Spinal cord (tissue), 10 donors: Measurements from ENCODE around the gene AKT3. TPM values are rescaled to one million over a fixed set of nuclear protein-coding genes. Genes with fewer than 3 reads are reported as not detected.

Experiments
- DNase-seq, 6 donors: peaks; one replicate each; pipeline versions ENCODE4 v3.0.0 to v3.0.0-alpha.2; 2013 to 2015; ENCODE audit warnings: low spot score in 6 of 6, low read depth in 4 of 6
- H3K27ac ChIP-seq: one replicate; pipeline ENCODE4 v1.5.1; 2013; ENCODE audit warnings: low read depth, low read length, control low read depth
- H3K27me3 ChIP-seq: one replicate; pipeline ENCODE4 v1.6.1; 2013; ENCODE audit warnings: low read length; ENCODE audit not compliant: control insufficient read depth, insufficient read depth
- H3K36me3 ChIP-seq: one replicate; pipeline ENCODE4 v1.6.1; 2013; ENCODE audit warnings: low read length; ENCODE audit not compliant: control insufficient read depth, insufficient read depth
- H3K4me1 ChIP-seq: one replicate; pipeline ENCODE4 v1.6.1; 2013; ENCODE audit warnings: low read length; ENCODE audit not compliant: control insufficient read depth, insufficient read depth
- H3K4me3 ChIP-seq: one replicate; pipeline ENCODE4 v1.5.1; 2013; ENCODE audit warnings: low read depth, low read length, control low read depth
- H3K9me3 ChIP-seq: one replicate; pipeline ENCODE4 v1.6.1; 2013; ENCODE audit warnings: low read length; ENCODE audit not compliant: control insufficient read depth, insufficient read depth
- WGBS: methylation state at CpG from one replicate; pipeline ENCODE4 v1.1.5; 2013; ENCODE audit warnings: missing lambda C conversion rate; ENCODE audit not compliant: insufficient coverage; 5-methylcytosine and 5-hydroxymethylcytosine counted together
- polyA plus RNA-seq, 2 donors: library from polyadenylated mRNA; unstranded; fragments of 120-200 nt; gene quantifications; one replicate each; pipeline ENCODE4 v1.2.1, GENCODE V29; 2013; ENCODE audit not compliant: insufficient read length in 2 of 2
- total RNA-seq, 2 donors: library from RNA; depleted of rRNA in 1 of 2; stranded (reverse); fragments of 120-200 nt in 1 of 2; fragments of >200 nt in 1 of 2; gene quantifications; one replicate each; pipeline versions ENCODE4 v1.2.3 to v1.2.4, GENCODE V29; 2013 to 2014
- donor health status: healthy.

Gene AKT3
- total and polyA plus RNA-seq, 4 donors, result 53.8 to 127 (median 77.4) TPM

DNA sequence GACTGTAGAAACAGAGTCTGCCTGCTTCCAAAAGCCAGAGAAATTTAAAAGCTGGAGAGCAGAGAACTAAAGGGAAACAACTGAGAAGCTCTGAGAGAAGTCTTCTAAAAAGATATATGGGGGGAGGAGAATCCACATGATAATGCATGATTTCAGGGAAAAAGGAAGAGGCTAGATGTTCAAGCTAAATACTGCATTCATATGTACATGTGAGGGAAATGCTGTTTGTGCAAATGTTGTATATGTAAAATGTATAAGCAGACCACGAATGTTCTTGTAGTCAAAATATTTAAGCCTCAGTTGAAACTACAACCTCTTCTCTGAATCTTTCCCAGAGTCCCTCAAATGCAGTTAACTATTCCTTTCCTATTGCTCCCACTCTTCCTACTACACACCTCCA, 79.2 kb downstream of the AKT3 start:
- WGBS, result no CpG with 5 or more reads among the region's 1 CpG
- H3K9me3 ChIP-seq, result no peaks in the 10 kb centered on the region
- no peaks in the 10 kb centered on the region for H3K4me1 ChIP-seq
- DNase-seq, result no peak
- no peak overlapping the region for H3K4me3 ChIP-seq
- H3K36me3 ChIP-seq, result no peaks in the 10 kb centered on the region
- no peak overlapping the region for H3K27ac ChIP-seq
- H3K27me3 ChIP-seq, result no peaks in the 10 kb centered on the region

DNA sequence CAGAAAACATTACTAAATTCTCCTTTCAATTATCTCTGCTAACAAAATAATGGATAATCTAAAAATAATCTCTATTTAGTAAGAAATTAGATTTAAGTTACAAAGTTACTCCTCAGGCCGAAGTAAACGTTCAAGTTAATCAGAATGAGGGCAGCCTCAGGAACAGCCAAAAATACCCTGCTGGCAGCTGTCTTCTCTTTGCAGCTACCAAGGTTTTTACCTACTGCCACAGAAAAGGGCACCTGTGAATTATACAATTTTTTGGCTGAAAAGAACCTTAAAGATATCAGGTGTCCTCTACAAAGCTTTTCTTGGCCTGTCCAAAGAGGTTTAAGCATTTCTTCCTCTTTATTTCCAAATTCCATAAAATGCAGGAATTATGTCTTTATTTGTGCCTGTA, 84.4 kb downstream of the AKT3 start:
- no peak overlapping the region for H3K4me3 ChIP-seq
- no peaks in the 10 kb centered on the region for H3K9me3 ChIP-seq
- DNase-seq, result no peak
- no peaks in the 10 kb centered on the region for H3K36me3 ChIP-seq
- 100% methylated on average over 1 of the region's 2 CpGs for WGBS
- no peaks in the 10 kb centered on the region for H3K4me1 ChIP-seq
- no peaks in the 10 kb centered on the region for H3K27me3 ChIP-seq
- no peak overlapping the region for H3K27ac ChIP-seq

DNA sequence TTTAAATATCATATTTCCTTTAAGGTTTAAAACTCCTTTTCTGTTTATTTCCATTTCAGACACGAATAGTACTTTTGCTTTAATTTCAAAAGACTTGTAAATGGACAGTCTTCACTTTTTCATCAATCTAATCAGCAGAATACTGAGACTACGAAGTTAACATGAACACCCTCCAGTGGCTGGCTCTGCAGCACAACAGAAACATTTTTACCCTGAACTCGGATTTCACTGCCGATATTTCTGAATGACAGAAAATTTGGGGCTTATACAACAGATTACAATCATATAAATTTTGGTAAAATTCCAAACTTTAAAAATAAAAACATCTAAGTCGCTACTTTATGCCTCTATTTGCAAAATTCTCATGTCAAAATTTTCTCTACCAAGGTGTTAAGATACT, 86.2 kb downstream of the AKT3 start:
- H3K27ac ChIP-seq, result no peak overlapping the region
- no peaks in the 10 kb centered on the region for H3K36me3 ChIP-seq
- 86% methylated on average over 1 of the region's 5 CpGs for WGBS
- H3K9me3 ChIP-seq, result no peaks in the 10 kb centered on the region
- no peaks in the 10 kb centered on the region for H3K4me1 ChIP-seq
- no peaks in the 10 kb centered on the region for H3K27me3 ChIP-seq
- DNase-seq, result no peak
- no peak overlapping the region for H3K4me3 ChIP-seq

DNA sequence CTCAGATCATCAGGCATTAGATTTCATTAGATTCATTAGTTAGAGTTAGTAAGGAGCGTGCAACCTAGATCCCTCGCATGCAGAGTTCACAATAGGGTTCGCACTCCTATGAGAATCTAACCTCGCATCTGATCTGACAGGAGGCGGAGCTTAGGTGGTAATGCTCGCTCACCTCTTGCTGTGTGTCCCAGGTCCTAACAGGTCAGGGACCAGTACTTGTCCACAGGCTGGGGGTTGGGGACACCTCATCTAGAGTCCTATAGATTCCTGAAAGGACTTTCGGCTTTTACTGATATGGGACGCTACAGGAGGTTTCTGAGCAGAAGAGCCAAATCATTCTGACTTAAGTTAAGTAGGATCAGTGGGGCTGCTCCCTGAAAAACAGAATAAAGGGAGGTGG, 91.4 kb downstream of the AKT3 start:
- WGBS, result 96% methylated on average over 7 of the region's 8 CpGs

DNA sequence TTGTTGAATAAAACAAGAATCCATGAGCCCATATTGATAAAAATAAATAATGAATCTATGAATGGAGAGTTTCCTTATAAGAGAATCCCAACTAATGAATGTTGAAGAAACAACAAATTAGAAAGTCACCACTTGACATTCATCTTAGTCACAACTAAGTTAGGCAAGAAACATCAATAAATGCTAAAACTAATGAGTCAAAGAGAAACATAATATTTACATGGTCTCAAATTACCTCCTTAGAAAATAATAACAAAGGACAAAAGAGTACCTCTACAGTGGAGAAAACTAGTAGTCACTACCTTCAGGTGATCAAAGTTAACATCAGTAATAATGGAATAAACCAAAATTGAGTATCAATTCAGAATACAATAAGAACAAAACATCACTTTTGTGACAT, 93.5 kb downstream of the AKT3 start:
- DNase-seq, result no peak
- no peak overlapping the region for H3K4me3 ChIP-seq
- no peaks in the 10 kb centered on the region for H3K9me3 ChIP-seq
- no peaks in the 10 kb centered on the region for H3K27me3 ChIP-seq
- no peaks in the 10 kb centered on the region for H3K4me1 ChIP-seq
- H3K36me3 ChIP-seq, result no peaks in the 10 kb centered on the region
- no peak overlapping the region for H3K27ac ChIP-seq

More for the DNA sequence above, 91.4 kb downstream of the AKT3 start:
- Histone ChIP-seq H3K36me3 (no peaks in the 10 kb centered on the region), H3K4me3 (no peak overlapping the region), H3K9me3 (no peaks in the 10 kb centered on the region), H3K4me1 (no peaks in the 10 kb centered on the region), H3K27ac (no peak overlapping the region), H3K27me3 (no peaks in the 10 kb centered on the region)
- DNase-seq, result no peak

DNA sequence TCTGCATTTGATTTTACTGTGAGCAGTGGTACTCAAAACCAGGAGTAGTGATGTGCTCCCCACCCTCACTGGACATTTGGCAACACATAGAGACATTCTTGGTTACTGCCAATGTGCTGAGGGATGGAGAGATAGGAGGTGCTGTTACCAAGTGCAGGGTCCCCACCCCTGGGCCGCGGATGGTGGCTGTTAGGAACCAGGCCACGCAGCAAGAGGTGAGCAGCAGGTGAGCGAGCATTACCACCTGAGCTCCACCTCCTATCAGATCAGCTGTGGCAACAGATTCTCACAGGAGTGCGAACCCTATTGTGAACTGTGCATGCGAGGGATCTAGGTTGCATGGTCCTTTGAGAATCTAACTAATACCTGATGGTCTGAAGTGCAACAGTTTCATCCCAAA, 95.7 kb downstream of the AKT3 start:
- DNase-seq, result no peak
- Histone ChIP-seq H3K27ac (no peak overlapping the region), H3K36me3 (no peaks in the 10 kb centered on the region), H3K27me3 (no peaks in the 10 kb centered on the region), H3K4me1 (no peaks in the 10 kb centered on the region), H3K9me3 (no peaks in the 10 kb centered on the region), H3K4me3 (no peak overlapping the region)
- 92% methylated on average over 5 of the region's 6 CpGs for WGBS

DNA sequence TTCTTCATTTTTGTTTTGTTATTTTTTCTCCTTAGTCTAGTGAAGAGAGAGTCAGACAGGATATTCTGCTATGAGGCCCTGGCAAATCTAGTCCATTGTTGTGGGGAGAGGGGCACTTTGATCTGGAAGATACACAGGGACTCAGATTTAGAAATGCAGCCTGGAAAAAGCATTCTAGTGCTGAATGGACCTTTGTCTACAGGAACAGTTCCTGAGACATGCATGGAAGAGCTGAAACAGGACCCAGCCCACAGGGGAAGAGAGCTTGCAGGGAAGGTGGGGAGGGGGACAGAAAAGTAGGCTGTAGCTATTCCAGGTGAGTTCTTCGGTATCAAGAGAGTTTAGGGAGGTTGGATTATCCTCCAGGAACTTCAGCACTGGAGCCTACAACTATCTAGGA, 98.5 kb downstream of the AKT3 start:
- Histone ChIP-seq H3K36me3 (no peaks in the 10 kb centered on the region), H3K27ac (no peak overlapping the region), H3K4me3 (no peak overlapping the region), H3K27me3 (no peaks in the 10 kb centered on the region), H3K9me3 (no peaks in the 10 kb centered on the region), H3K4me1 (no peaks in the 10 kb centered on the region)
- no CpG with 5 or more reads among the region's 1 CpG for WGBS
- no peak for DNase-seq

DNA sequence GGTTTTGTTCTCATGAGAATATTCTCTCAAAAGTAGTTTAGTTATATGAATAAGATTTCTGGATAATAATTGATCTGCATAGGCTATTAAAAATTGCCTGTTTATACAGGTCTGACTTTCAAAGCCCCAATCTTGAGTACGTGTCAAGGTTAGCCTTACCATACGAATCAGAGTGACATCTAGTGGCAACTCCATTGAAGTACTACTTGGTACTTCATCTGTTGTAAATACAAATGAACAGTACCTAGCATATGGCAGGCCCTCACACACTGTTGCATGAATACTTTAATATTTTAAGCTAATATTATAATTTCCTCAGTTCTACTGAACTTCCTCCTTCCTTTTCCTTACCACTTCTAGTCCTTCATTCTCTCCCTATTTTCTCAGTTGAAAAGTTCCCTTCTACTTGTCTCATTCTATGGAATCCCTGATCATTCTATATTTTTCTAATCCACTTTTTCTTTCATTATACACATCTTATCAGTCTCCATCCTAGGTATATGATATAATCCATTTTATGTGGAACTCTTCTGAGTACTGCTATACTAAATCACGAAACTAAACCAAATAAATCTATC, 101.2 kb downstream of the AKT3 start:
- H3K9me3 ChIP-seq, result no peaks in the 10 kb centered on the region
- no peaks in the 10 kb centered on the region for H3K4me1 ChIP-seq
- 8% methylated on average over 2 of the region's 3 CpGs for WGBS
- H3K36me3 ChIP-seq, result no peaks in the 10 kb centered on the region
- no peak overlapping the region for H3K4me3 ChIP-seq
- peak; percentile 40 to 93 (median 54) for DNase-seq
- H3K27ac ChIP-seq, result no peak overlapping the region
- no peaks in the 10 kb centered on the region for H3K27me3 ChIP-seq

DNA sequence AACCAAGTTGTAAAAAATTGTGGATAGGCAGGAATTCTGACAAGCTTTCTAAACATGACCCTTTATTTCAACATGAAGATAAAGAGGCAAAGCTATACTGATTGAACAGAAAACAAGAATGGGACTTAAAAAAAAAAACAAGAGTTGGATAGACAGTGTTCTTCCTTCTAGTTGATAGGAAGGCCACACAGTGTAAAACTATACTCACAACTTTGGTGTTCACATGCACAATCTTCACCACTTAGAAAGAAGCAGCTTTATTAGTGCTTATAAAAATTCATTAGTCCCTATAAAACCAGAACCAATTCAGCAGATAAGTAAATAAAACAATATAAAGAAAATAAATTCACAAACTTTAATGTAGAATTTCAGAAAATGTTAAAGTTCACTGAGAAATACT, 101.8 kb downstream of the AKT3 start:
- DNase-seq, result no peak
- H3K36me3 ChIP-seq, result no peaks in the 10 kb centered on the region
- H3K9me3 ChIP-seq, result no peaks in the 10 kb centered on the region
- no peak overlapping the region for H3K27ac ChIP-seq
- H3K4me3 ChIP-seq, result no peak overlapping the region
- H3K27me3 ChIP-seq, result no peaks in the 10 kb centered on the region
- H3K4me1 ChIP-seq, result no peaks in the 10 kb centered on the region

DNA sequence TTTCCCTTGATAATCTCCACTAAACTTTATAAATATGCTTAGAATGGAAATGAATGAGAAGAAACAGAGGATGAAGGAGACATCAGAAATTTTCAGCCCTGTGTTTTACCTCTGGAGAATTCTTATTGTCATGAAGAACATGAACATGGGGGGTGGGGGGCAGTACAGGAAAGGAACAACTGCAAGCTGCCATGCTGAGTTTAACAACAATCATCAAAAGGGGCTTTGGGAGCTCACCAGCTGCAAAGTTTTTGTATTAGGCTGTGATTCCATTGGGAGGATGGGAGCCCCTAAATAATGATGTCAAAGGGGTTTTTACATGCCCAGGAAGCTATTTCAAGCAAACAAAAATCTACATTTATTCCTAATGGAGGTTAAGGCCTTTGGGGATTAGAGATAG, 103.3 kb downstream of the AKT3 start:
- Histone ChIP-seq H3K4me1 (no peaks in the 10 kb centered on the region), H3K27ac (no peak overlapping the region)
- no peak for DNase-seq

More for the DNA sequence above, 103.3 kb downstream of the AKT3 start:
- no peaks in the 10 kb centered on the region for H3K36me3 ChIP-seq
- H3K4me3 ChIP-seq, result no peak overlapping the region
- no peaks in the 10 kb centered on the region for H3K27me3 ChIP-seq
- H3K9me3 ChIP-seq, result no peaks in the 10 kb centered on the region
